ENCODE data around the gene GNE.

DNA sequence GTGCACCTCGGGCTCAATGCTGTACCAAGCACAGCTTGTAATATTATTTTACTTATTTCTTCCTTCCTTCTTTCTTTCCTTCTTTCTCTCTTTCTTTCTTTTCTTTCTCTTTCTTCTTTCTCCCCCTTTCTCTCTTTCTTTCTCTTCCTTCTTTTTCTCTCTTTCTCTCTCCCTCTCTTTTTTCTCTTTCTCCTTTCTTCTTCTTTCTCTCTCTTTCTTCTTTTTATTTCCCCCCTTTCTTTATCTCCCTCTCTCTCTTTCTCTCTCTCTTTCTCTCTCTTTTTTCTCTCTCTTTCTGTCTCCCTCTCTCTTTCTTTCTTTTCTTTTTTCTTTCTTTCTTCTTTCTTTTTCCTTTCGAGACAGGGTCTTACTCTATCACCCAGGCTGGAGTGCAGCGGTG, 32.7 kb upstream of the GNE start:
- TF ChIP-seq, protein P1, sequence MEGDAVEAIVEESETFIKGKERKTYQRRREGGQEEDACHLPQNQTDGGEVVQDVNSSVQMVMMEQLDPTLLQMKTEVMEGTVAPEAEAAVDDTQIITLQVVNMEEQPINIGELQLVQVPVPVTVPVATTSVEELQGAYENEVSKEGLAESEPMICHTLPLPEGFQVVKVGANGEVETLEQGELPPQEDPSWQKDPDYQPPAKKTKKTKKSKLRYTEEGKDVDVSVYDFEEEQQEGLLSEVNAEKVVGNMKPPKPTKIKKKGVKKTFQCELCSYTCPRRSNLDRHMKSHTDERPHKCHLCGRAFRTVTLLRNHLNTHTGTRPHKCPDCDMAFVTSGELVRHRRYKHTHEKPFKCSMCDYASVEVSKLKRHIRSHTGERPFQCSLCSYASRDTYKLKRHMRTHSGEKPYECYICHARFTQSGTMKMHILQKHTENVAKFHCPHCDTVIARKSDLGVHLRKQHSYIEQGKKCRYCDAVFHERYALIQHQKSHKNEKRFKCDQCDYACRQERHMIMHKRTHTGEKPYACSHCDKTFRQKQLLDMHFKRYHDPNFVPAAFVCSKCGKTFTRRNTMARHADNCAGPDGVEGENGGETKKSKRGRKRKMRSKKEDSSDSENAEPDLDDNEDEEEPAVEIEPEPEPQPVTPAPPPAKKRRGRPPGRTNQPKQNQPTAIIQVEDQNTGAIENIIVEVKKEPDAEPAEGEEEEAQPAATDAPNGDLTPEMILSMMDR (IDR thresholded peaks at IDR 0.05 in 2 of 3, conservative IDR thresholded peaks at IDR 0.05 in 1 of 3; ENCODE audit: insufficient read depth in 2 of 3, low read depth in 1 of 3, low read length in 3 of 3) = no peak
- TF ChIP-seq NR2C2 (CRISPR knock-in tag; IDR thresholded peaks at IDR 0.05) (no peak), NR2C2 (tag; IDR thresholded peaks at IDR 0.05) (no peak), RFX5 (IDR thresholded peaks at IDR 0.05; ENCODE audit: low read depth, low read length) (no peak), ZFP36 (IDR thresholded peaks at IDR 0.05; ENCODE audit: low read depth, low read length, partially characterized antibody) (no peak), RBBP5 (IDR thresholded peaks at IDR 0.05; ENCODE audit: borderline replicate concordance, insufficient read depth, low read length, poor library complexity, severe bottlenecking) (no peak), NR2F6 (CRISPR knock-in tag; IDR thresholded peaks at IDR 0.05) (no peak)

Data from K562 (cell line).